Right lobe of liver (tissue), 6 donors: ENCODE measurements around the gene HIRA. TPM values are rescaled to one million over a fixed set of nuclear protein-coding genes. Genes with fewer than 3 reads are reported as not detected.
"Not testable (repeated sequence)": the region's sequence is repeated elsewhere in the genome, so short reads cannot be mapped to it uniquely, and the experiment has no call there.

Experiments
- ATAC-seq, 4 donors: fragments of 200-7000 bp; cut with Tn5 transposase; one replicate each; pipeline ENCODE4 v1.9.1; 2020; ENCODE audit warnings: mild to moderate bottlenecking in 4 of 4, moderate library complexity in 4 of 4
- DNase-seq, 3 donors: peaks; one replicate each; pipeline ENCODE4 v3.0.0-alpha.2; 2020
- H3K27ac ChIP-seq, 3 donors: fragments of 200-600 bp; one replicate each; pipeline ENCODE4 v1.8.0; 2022
- H3K27me3 ChIP-seq, 2 donors: fragments of 200-600 bp; one replicate each; pipeline ENCODE4 v1.8.0; 2022
- H3K36me3 ChIP-seq, 4 donors: fragments of 200-600 bp; sonication (generic) in 1 of 4; one replicate each; pipeline versions ENCODE4 v1.5.1 to v1.8.0; 2017 to 2022; ENCODE audit warnings: control low read depth in 1 of 4
- H3K4me1 ChIP-seq, 4 donors: fragments of 200-600 bp; sonication (generic) in 1 of 4; one replicate each; pipeline versions ENCODE4 v1.5.1 to v1.8.0; 2017 to 2022; ENCODE audit warnings: control low read depth in 1 of 4
- H3K4me3 ChIP-seq, 3 donors: fragments of 200-600 bp; one replicate each; pipeline ENCODE4 v1.8.0; 2022
- H3K9me3 ChIP-seq, 4 donors: fragments of 200-600 bp; sonication (generic) in 1 of 4; one replicate each; pipeline versions ENCODE4 v1.5.1 to v1.8.0; 2017 to 2022; ENCODE audit warnings: control low read depth in 1 of 4
- POLR2A ChIP-seq: fragments of 450-650 bp; IDR thresholded peaks from one replicate; pipeline ENCODE4 v1.6.1; 2017; ENCODE audit warnings: antibody characterized with exemption, mild to moderate bottlenecking
- WGBS: methylation state at CpG from one replicate; pipeline ENCODE4 v1.1.6; 2018; ENCODE audit warnings: low coverage, low lambda C conversion rate; ENCODE audit not compliant: insufficient coverage; ENCODE audit errors: missing lambda C conversion rate; 5-methylcytosine and 5-hydroxymethylcytosine counted together
- intact Hi-C, 2 donors: fragments of 100-400 bp; cut with DNase I; formaldehyde crosslinking; loops; one replicate each; pipeline versions ENCODE4 v1.11.2 to v1.14.1; 2022
- total RNA-seq, 6 experiments: library from RNA; depleted of rRNA in 2 of 6; stranded (reverse); fragments of >200 nt in 2 of 6; fragmentation: NEBNext Ultra II Directional in 3 of 6; extraction: Animal tissue kit (Norgen Biotek cat#: 25700) in 3 of 6; gene quantifications; one replicate each; pipeline versions ENCODE4 v1.1.0 to v1.2.4, GENCODE V29; 2016 to 2023
- TF ChIP-seq, protein P1 (sequence below), 4 donors: fragments of 200-600 bp in 3 of 4; fragments of 450-650 bp in 1 of 4; IDR thresholded peaks; one replicate each; pipeline versions ENCODE4 v1.5.1 to v1.8.0; 2016 to 2022; ENCODE audit warnings: antibody characterized with exemption in 4 of 4, mild to moderate bottlenecking in 2 of 4
- donor health status: DM: no; HTN: yes; CAD: no.
- donor health status: DM: no; HTN: no; CAD: no.
- donor health status: DM: no; HTN: no; CAD: no.
- donor health status: DM: no; HTN: yes; CAD: no.
- donor health status: DM: no; HTN: yes; CAD: no.

HIRA gene
- total RNA-seq, 6 experiments from 2014 or later = 14.6 to 25.0 (median 17.8) TPM

DNA sequence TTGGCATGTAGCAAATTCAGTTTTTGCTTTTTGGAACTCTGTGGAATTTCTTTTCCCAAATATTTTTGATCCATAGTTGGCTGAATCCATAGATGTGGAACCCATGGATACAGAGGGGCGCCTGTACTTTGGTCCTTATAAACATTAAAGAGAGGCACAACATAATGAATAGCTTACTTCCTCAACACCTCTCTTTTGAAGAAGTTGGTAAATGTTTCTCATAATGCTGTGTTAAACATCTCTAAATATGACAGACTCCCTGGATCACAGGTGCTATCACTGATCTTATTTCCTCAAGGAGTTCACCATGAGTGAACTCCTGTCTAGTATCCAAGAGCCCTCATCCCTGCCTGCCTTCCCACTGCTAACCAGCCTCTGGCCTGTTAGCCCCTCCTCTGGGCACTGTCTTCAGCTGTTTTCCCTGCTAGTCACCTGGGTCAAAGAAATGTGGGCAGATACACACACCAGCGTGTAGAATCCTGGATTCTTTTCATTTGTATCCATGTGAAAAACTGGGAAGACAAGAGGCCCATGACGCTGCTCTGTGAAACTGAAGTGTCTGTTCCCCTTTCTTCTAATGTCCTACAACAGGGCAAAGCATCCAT is 63.7 kb downstream of the HIRA start:
- no peaks in the 10 kb centered on the region for H3K9me3 ChIP-seq
- intact Hi-C loops = no loop called here
- peaks cover 0 to 73% (median 27%) of the 10 kb centered on the region in 4 donors for H3K36me3 ChIP-seq

DNA sequence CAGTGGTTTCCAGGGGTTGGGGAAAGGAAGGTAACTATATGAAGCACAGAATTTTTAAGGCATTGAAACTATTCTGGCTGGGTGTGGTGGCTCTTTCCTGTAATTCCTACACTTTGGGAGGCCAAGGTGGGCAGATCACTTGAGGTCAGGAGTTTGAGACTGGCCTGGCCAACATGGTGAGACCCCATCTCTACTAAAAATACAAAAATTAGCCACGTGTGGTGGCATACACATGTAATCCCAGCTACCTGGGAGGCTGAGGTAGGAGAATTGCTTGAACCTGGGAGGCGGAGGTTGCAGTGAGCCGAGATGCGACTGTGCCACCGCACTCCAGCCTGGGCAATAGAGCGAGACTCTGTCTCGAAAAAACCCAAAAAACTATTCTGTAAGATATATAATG is 68.0 kb downstream of the HIRA start:
- ATAC-seq, H3K4me1 ChIP-seq, H3K27ac ChIP-seq, H3K4me3 ChIP-seq, H3K27me3 ChIP-seq, H3K9me3 ChIP-seq, DNase-seq, intact Hi-C loops: not testable (repeated sequence)
- H3K36me3 ChIP-seq = peaks cover 7 to 74% (median 42%) of the 10 kb centered on the region in 4 donors
- 93% methylated on average over 7 of the region's 7 CpGs for WGBS

More for the DNA sequence above, 63.7 kb downstream of the HIRA start:
- Histone ChIP-seq H3K4me1 (no peaks in the 10 kb centered on the region), H3K27me3 (no peaks in the 10 kb centered on the region), H3K4me3 (no peak overlapping the region), H3K27ac (no peak overlapping the region)
- TF ChIP-seq POLR2A = no peak
- TF ChIP-seq, protein P1, sequence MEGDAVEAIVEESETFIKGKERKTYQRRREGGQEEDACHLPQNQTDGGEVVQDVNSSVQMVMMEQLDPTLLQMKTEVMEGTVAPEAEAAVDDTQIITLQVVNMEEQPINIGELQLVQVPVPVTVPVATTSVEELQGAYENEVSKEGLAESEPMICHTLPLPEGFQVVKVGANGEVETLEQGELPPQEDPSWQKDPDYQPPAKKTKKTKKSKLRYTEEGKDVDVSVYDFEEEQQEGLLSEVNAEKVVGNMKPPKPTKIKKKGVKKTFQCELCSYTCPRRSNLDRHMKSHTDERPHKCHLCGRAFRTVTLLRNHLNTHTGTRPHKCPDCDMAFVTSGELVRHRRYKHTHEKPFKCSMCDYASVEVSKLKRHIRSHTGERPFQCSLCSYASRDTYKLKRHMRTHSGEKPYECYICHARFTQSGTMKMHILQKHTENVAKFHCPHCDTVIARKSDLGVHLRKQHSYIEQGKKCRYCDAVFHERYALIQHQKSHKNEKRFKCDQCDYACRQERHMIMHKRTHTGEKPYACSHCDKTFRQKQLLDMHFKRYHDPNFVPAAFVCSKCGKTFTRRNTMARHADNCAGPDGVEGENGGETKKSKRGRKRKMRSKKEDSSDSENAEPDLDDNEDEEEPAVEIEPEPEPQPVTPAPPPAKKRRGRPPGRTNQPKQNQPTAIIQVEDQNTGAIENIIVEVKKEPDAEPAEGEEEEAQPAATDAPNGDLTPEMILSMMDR (IDR thresholded peaks at IDR 0.05) = no peak
- ATAC-seq (no peak), DNase-seq (no peak)
- WGBS = 100% methylated on average over 3 of the region's 3 CpGs

DNA sequence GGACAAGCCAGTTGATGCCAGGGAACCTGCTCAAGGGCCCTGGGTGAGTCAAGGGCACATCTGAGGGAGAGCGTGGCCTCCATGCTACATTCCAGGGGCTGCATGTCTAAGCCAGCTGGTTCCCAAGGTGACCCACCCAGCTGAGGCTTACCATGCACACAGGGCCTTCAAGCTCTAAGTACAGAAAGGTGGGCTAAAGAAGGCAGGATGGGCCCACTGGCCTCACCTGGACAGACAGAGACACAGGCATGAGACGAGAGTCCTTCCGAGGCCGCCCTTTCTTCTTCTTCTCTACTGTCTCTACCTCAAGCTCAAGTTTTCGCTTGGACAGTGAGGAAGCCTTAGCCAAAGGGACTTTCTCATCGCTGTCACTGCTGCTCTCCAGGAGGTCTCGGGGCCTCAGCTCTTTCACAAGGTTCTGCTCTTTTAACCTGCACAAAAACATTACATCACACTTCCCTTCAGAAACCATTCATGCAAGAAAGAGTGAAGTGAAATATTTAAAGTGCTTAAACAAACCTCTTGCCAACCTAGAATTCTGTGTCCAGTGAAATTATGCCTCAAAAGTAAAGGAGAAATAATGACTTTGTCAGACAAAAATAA is 69.9 kb downstream of the HIRA start:
- intact Hi-C loops = no loop called here
- no peak overlapping the region for H3K4me3 ChIP-seq
- H3K9me3 ChIP-seq = no peaks in the 10 kb centered on the region
- H3K27ac ChIP-seq = no peak overlapping the region
- TF ChIP-seq, protein P1 (IDR thresholded peaks at IDR 0.05) = no peak
- no peak for TF ChIP-seq POLR2A
- H3K36me3 ChIP-seq = peaks cover 7 to 84% (median 45%) of the 10 kb centered on the region in 4 donors
- H3K4me1 ChIP-seq = no peaks in the 10 kb centered on the region
- no peaks in the 10 kb centered on the region for H3K27me3 ChIP-seq
- no peak for DNase-seq
- no peak for ATAC-seq
- WGBS = 67% methylated on average over 1 of the region's 7 CpGs

DNA sequence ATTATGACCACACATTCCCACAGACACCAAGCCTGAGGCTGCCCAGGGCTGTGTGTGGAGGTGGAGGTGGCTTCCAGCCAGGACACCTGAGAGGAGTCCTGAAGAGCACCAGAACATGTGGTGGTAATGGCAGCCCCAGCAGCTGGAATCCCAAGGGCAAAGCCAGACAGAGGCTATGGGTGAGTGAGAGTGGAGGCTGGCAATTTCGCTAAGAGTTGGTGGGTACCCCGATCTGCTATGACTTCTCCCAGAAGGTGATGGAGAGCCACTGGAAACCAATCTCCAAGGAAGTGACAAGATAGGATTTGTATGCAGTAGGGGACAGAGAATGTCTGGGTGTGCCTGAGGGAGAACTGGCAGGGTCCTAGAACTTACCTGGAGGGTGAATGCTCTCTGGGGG is 70.7 kb downstream of the HIRA start:
- intact Hi-C loops = no loop called here
- DNase-seq (no peak), ATAC-seq (no peak)
- Histone ChIP-seq H3K4me1 (no peaks in the 10 kb centered on the region), H3K9me3 (no peaks in the 10 kb centered on the region), H3K36me3 (peaks cover 7 to 91% (median 48%) of the 10 kb centered on the region in 4 donors), H3K27ac (no peak overlapping the region), H3K4me3 (no peak overlapping the region), H3K27me3 (no peaks in the 10 kb centered on the region)
- no CpG with 5 or more reads among the region's 2 CpGs for WGBS
- TF ChIP-seq POLR2A = no peak
- TF ChIP-seq, protein P1 (IDR thresholded peaks at IDR 0.05) = no peak

DNA sequence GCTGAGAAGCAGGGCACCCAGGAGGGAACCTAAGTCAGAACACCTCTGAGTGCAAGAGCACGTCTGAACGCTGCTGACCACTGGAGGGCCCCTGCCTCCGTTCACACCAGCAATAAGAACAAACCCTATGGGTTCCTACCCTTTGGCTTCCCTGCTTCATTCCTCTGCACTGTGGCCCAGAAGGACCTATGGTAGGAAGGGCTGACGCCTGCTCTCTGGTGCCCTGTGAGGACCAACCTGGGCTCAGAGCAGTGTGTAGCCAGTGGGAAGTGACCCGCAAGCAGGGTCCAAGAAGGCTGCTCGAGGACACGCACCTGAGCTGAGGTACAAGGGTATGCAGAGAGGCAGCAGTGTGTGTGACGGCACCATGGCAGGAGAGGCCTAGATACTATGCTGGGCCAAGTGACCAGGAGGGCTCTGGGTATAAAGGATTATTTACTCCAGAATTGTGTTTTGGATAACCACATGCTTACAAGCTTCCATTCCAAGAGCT is 71.2 kb downstream of the HIRA start:
- Histone ChIP-seq H3K36me3 (peaks cover 7 to 91% (median 48%) of the 10 kb centered on the region in 4 donors), H3K27ac (no peak overlapping the region), H3K9me3 (no peaks in the 10 kb centered on the region), H3K4me1 (no peaks in the 10 kb centered on the region), H3K4me3 (no peak overlapping the region), H3K27me3 (no peaks in the 10 kb centered on the region)
- DNase-seq (no peak), ATAC-seq (no peak)
- WGBS = 97% methylated on average over 4 of the region's 8 CpGs
- no peak for TF ChIP-seq POLR2A
- TF ChIP-seq, protein P1 (IDR thresholded peaks at IDR 0.05) = no peak
- intact Hi-C loops = no loop called here
